GM12878 (cell line): ENCODE measurements around the gene MMP14. TPM values are rescaled to one million over a fixed set of nuclear protein-coding genes. Genes with fewer than 3 reads are reported as not detected.

Experiments
- ASH2L ChIP-seq: fragments of 300-600, 200-600 bp; sonication (generic); IDR thresholded peaks from 2 replicates; pipeline ENCODE4 v1.6.1; 2017; ENCODE audit warnings: low read depth, mild to moderate bottlenecking, borderline replicate concordance
- ATF7 ChIP-seq: fragments of 450-650 bp; IDR thresholded peaks from 2 replicates; pipeline ENCODE4 v1.6.1; 2016; ENCODE audit warnings: low read depth, mild to moderate bottlenecking
- CBX5 ChIP-seq: sonication (generic); IDR thresholded peaks from 2 replicates; pipeline ENCODE4 v1.6.1; 2016; ENCODE audit warnings: low read depth, moderate library complexity, mild to moderate bottlenecking, inconsistent platforms
- CREB1 ChIP-seq: IDR thresholded peaks from 2 replicates; pipeline ENCODE4 v1.6.1; 2012; ENCODE audit warnings: low read depth, mild to moderate bottlenecking, inconsistent platforms
- CREM ChIP-seq: IDR thresholded peaks from 2 replicates; pipeline ENCODE4 v1.6.1; 2014; ENCODE audit warnings: antibody characterized with exemption, low read depth
- DPF2 ChIP-seq: fragments of 450-650 bp; IDR thresholded peaks from 2 replicates; pipeline ENCODE4 v1.6.1; 2017; ENCODE audit warnings: mild to moderate bottlenecking
- E2F8 ChIP-seq: fragments of 450-650 bp; IDR thresholded peaks from 2 replicates; pipeline ENCODE4 v1.6.1; 2018; ENCODE audit warnings: mild to moderate bottlenecking, low read depth, moderate library complexity; ENCODE audit not compliant: partially characterized antibody
- E4F1 ChIP-seq: fragments of 450-650 bp; IDR thresholded peaks from 2 replicates; pipeline ENCODE4 v1.6.1; 2018; ENCODE audit warnings: borderline replicate concordance, mild to moderate bottlenecking; ENCODE audit not compliant: partially characterized antibody
- EP300 ChIP-seq, 2 experiments: fragments of 150-350 bp in 1 of 2; IDR thresholded peaks; 2 replicates each; pipeline ENCODE4 v1.6.1; 2011 to 2012; ENCODE audit warnings: low read depth in 2 of 2, low read length in 2 of 2, borderline replicate concordance in 1 of 2, improper control_type of control experiment in 1 of 2, inconsistent platforms in 1 of 2; ENCODE audit not compliant: control insufficient read depth in 1 of 2
- HSF1 ChIP-seq: fragments of 150-350 bp; IDR thresholded peaks from 2 replicates; pipeline ENCODE4 v1.6.1; 2014; ENCODE audit warnings: mild to moderate bottlenecking, low read depth, low read length
- IKZF2 ChIP-seq, 2 experiments: fragments of 450-650 bp; IDR thresholded peaks; 2 replicates each; pipeline ENCODE4 v1.6.1; 2017; ENCODE audit warnings: mild to moderate bottlenecking in 2 of 2, moderate library complexity in 2 of 2
- JUNB ChIP-seq: IDR thresholded peaks from 2 replicates; pipeline ENCODE4 v1.6.1; 2016; ENCODE audit warnings: antibody characterized with exemption, mild to moderate bottlenecking
- NR2C1 ChIP-seq: fragments of 450-650 bp; IDR thresholded peaks from 2 replicates; pipeline ENCODE4 v1.6.1; 2017; ENCODE audit warnings: antibody characterized with exemption, mild to moderate bottlenecking, moderate library complexity
- PBX3 ChIP-seq: IDR thresholded peaks from 2 replicates; pipeline ENCODE4 v1.6.1; 2011; ENCODE audit warnings: mild to moderate bottlenecking, low read depth, low read length, moderate library complexity; ENCODE audit not compliant: insufficient replicate concordance
- POLR2A ChIP-seq: IDR thresholded peaks from 2 replicates; pipeline ENCODE4 v1.6.1; 2011; ENCODE audit warnings: low read depth, mild to moderate bottlenecking, low read length
- ZBTB4 ChIP-seq: fragments of 450-650 bp; formaldehyde crosslinking; IDR thresholded peaks from 2 replicates; pipeline ENCODE4 v1.4.0; 2022; ENCODE audit warnings: mild to moderate bottlenecking, moderate library complexity
- ZNF384 ChIP-seq: IDR thresholded peaks from 2 replicates; pipeline ENCODE4 v1.6.1; 2012; ENCODE audit warnings: low read depth, mild to moderate bottlenecking, low read length, improper control_type of control experiment, borderline replicate concordance
- polyA plus RNA-seq, 11 experiments: library from polyadenylated mRNA; depleted of rRNA in 4 of 11; unstranded in 6 of 11; stranded (reverse) in 5 of 11; fragments of >200 nt; fragmentation: Nextera tagmentation in 4 of 11; fragmentation: Illumina TruSeq in 1 of 11; extraction: Ambion mirVana in 4 of 11; extraction: Trizol in 1 of 11; gene quantifications; 1 replicate in 1 of 11; 2 replicates in 10 of 11; pipeline versions ENCODE4 v1.2.1 to v1.2.3, GENCODE V29; 2011 to 2016; ENCODE audit warnings: inconsistent platforms in 2 of 11, missing spikeins in 2 of 11, low read depth in 1 of 11
- total RNA-seq, 4 experiments: library from RNA; depleted of rRNA in 3 of 4; stranded (reverse); fragments of >200 nt in 3 of 4; fragmentation: Illumina TruSeq in 1 of 4; extraction: Trizol in 1 of 4; gene quantifications; 2 replicates each; pipeline versions ENCODE4 v1.2.1 to v1.2.3, GENCODE V29; 2013 to 2021

The MMP14 gene
- total and polyA plus RNA-seq, 10 of the 15 experiments (the other 5 are each of a cell fraction or from before 2014, with no cell fraction given): 0.31 to 1.9 (median 0.70) TPM; not detected in 2

GRCh38 chr14:22872033-22872832, 35.8 kb downstream of the MMP14 start (continued):
- TF ChIP-seq E4F1: no peak
- TF ChIP-seq ATF7: no peak
- TF ChIP-seq HSF1: no peak
- TF ChIP-seq ZNF384: no peak
- no peak for TF ChIP-seq CREB1
- no peak for TF ChIP-seq POLR2A
- no peak for TF ChIP-seq EP300 (IDR thresholded peaks at IDR 0.05; ENCODE audit: borderline replicate concordance in 1 of 2, control insufficient read depth in 1 of 2, low read depth in 2 of 2, low read length in 2 of 2)
- no peak for TF ChIP-seq ZBTB4 (CRISPR knock-in tag)
- TF ChIP-seq PBX3: no peak
- peak; percentile 87 to 88 for TF ChIP-seq IKZF2 (IDR thresholded peaks at IDR 0.05)
- no peak for TF ChIP-seq NR2C1
- no peak for TF ChIP-seq CBX5
- no peak for TF ChIP-seq ASH2L
- TF ChIP-seq JUNB: no peak
- TF ChIP-seq CREM: no peak
- TF ChIP-seq E2F8: no peak
- TF ChIP-seq DPF2: peak; percentile 75
